Liver (tissue), 9 donors: ENCODE results near the gene NMNAT2. TPM values are rescaled to one million over a fixed set of nuclear protein-coding genes. Genes with fewer than 3 reads are reported as not detected.

Experiments
- DNase-seq: peaks from one replicate; pipeline ENCODE4 v3.0.0-alpha.2; 2017; ENCODE audit warnings: low spot score
- H3K27ac ChIP-seq, 2 donors: one replicate each; pipeline ENCODE4 v1.7.0; 2013; ENCODE audit warnings: inconsistent platforms in 2 of 2, low read length in 2 of 2, control low read depth in 1 of 2, low read depth in 1 of 2, mild to moderate bottlenecking in 1 of 2
- H3K27me3 ChIP-seq, 4 donors: one replicate each; pipeline versions ENCODE4 v1.6.1 to v1.7.0; 2013; ENCODE audit warnings: low read length in 3 of 4, inconsistent platforms in 1 of 4, mild to moderate bottlenecking in 1 of 4, moderate library complexity in 1 of 4; ENCODE audit not compliant: control insufficient read depth in 4 of 4, insufficient read depth in 4 of 4
- H3K36me3 ChIP-seq, 4 donors: one replicate each; pipeline versions ENCODE4 v1.6.1 to v1.7.0; 2013; ENCODE audit warnings: low read length in 3 of 4, mild to moderate bottlenecking in 3 of 4, low read depth in 1 of 4, moderate library complexity in 1 of 4; ENCODE audit not compliant: control insufficient read depth in 4 of 4, insufficient read depth in 3 of 4
- H3K4me1 ChIP-seq, 4 donors: one replicate each; pipeline versions ENCODE4 v1.6.1 to v1.7.0; 2013; ENCODE audit warnings: low read length in 3 of 4, mild to moderate bottlenecking in 3 of 4, moderate library complexity in 1 of 4; ENCODE audit not compliant: control insufficient read depth in 4 of 4, insufficient read depth in 4 of 4
- H3K4me3 ChIP-seq, 3 donors: one replicate each; pipeline versions ENCODE4 v1.6.1 to v1.7.0; 2013; ENCODE audit warnings: low read length in 3 of 3, control low read depth in 1 of 3, low read depth in 1 of 3, mild to moderate bottlenecking in 1 of 3
- H3K9ac ChIP-seq, 2 donors: one replicate each; pipeline ENCODE4 v1.7.0; 2013; ENCODE audit warnings: low read length in 2 of 2, mild to moderate bottlenecking in 2 of 2, moderate library complexity in 2 of 2, control low read depth in 1 of 2, low read depth in 1 of 2
- H3K9me3 ChIP-seq, 4 donors: one replicate each; pipeline versions ENCODE4 v1.6.1 to v1.7.0; 2013; ENCODE audit warnings: low read length in 3 of 4; ENCODE audit not compliant: control insufficient read depth in 4 of 4
- CTCF ChIP-seq: fragments of 150-350 bp; IDR thresholded peaks from 2 replicates; pipeline ENCODE4 v1.5.1; 2017; ENCODE audit warnings: improper control_type of control experiment, low read depth, low read length; ENCODE audit not compliant: missing input control
- EGR1 ChIP-seq, 2 donors: IDR thresholded peaks; 2 replicates each; pipeline ENCODE4 v1.6.1; 2016 to 2018; ENCODE audit warnings: antibody characterized with exemption in 2 of 2, low read depth in 2 of 2
- FOXA1 ChIP-seq: IDR thresholded peaks from 2 replicates; pipeline ENCODE4 v1.6.1; 2016; ENCODE audit warnings: antibody characterized with exemption
- FOXA2 ChIP-seq: IDR thresholded peaks from 2 replicates; pipeline ENCODE4 v1.6.1; 2016; ENCODE audit warnings: antibody characterized with exemption
- GABPA ChIP-seq, 2 donors: IDR thresholded peaks in 1 of 2; conservative IDR thresholded peaks in 1 of 2; 2 replicates each; pipeline ENCODE4 v1.6.1; 2016; ENCODE audit warnings: antibody characterized with exemption in 2 of 2, mild to moderate bottlenecking in 1 of 2, moderate library complexity in 1 of 2
- HNF4A ChIP-seq, 2 donors: conservative IDR thresholded peaks; 2 replicates each; pipeline ENCODE4 v1.6.1; 2016; ENCODE audit warnings: antibody characterized with exemption in 2 of 2, mild to moderate bottlenecking in 2 of 2
- HNF4G ChIP-seq: IDR thresholded peaks from 2 replicates; pipeline ENCODE4 v1.6.1; 2016; ENCODE audit warnings: antibody characterized with exemption
- JUND ChIP-seq, 2 donors: IDR thresholded peaks; 2 replicates each; pipeline ENCODE4 v1.6.1; 2016; ENCODE audit warnings: antibody characterized with exemption in 2 of 2
- MAX ChIP-seq: IDR thresholded peaks from 2 replicates; pipeline ENCODE4 v1.6.1; 2016; ENCODE audit warnings: antibody characterized with exemption
- NR2F2 ChIP-seq: IDR thresholded peaks from 2 replicates; pipeline ENCODE4 v1.6.1; 2016; ENCODE audit warnings: antibody characterized with exemption
- RAD21 ChIP-seq, 2 donors: IDR thresholded peaks; 2 replicates each; pipeline ENCODE4 v1.6.1; 2016; ENCODE audit warnings: antibody characterized with exemption in 2 of 2, mild to moderate bottlenecking in 2 of 2
- REST ChIP-seq: IDR thresholded peaks from 2 replicates; pipeline ENCODE4 v1.6.1; 2016; ENCODE audit warnings: antibody characterized with exemption, mild to moderate bottlenecking
- RXRA ChIP-seq, 2 donors: IDR thresholded peaks; 2 replicates each; pipeline ENCODE4 v1.6.1; 2017 to 2018; ENCODE audit warnings: antibody characterized with exemption in 2 of 2, mild to moderate bottlenecking in 1 of 2
- SP1 ChIP-seq: IDR thresholded peaks from 2 replicates; pipeline ENCODE4 v1.6.1; 2018; ENCODE audit warnings: antibody characterized with exemption, mild to moderate bottlenecking
- TAF1 ChIP-seq: conservative IDR thresholded peaks from 2 replicates; pipeline ENCODE4 v1.6.1; 2016; ENCODE audit warnings: antibody characterized with exemption, mild to moderate bottlenecking
- YY1 ChIP-seq: IDR thresholded peaks from 2 replicates; pipeline ENCODE4 v1.6.1; 2016; ENCODE audit warnings: antibody characterized with exemption, mild to moderate bottlenecking
- WGBS: extraction: QIAGEN DNeasy Blood & Tissue Kit; methylation state at CpG from one replicate; pipeline ENCODE4 v1.1.7; 2013; 5-methylcytosine and 5-hydroxymethylcytosine counted together
- polyA plus RNA-seq, 2 donors: library from polyadenylated mRNA; stranded (reverse) in 1 of 2; unstranded in 1 of 2; fragments of 200-250 nt in 1 of 2; fragments of >200 nt in 1 of 2; fragmentation: Nextera tagmentation in 1 of 2; extraction: Ambion mirVana in 1 of 2; gene quantifications; one replicate each; pipeline versions ENCODE4 v1.2.1 to v1.2.3, GENCODE V29; 2013 to 2015
- total RNA-seq, 2 donors: library from RNA; depleted of rRNA; stranded (reverse); fragments of >200 nt; gene quantifications; one replicate each; pipeline ENCODE4 v1.2.3, GENCODE V29; 2014
- TF ChIP-seq, protein P1 (sequence below): IDR thresholded peaks from 2 replicates; pipeline ENCODE4 v1.6.1; 2016; ENCODE audit warnings: antibody characterized with exemption
- TF ChIP-seq, protein P2 (sequence below): IDR thresholded peaks from 2 replicates; pipeline ENCODE4 v1.6.1; 2016; ENCODE audit warnings: antibody characterized with exemption
- donor health status: healthy.
- donor health status: healthy.
- donor health status: healthy.
- donor health status: healthy.
- donor health status: healthy.

NMNAT2 gene
- total and polyA plus RNA-seq, 4 donors: under 0.01 to 0.07 (median 0.05) TPM; not detected in 1

GRCh38 chr1:183206538-183207122, 211.6 kb downstream of the NMNAT2 start:
- TF ChIP-seq RAD21 (IDR thresholded peaks at IDR 0.05) (no peak), JUND (IDR thresholded peaks at IDR 0.05) (no peak), MAX (no peak), REST (no peak), EGR1 (IDR thresholded peaks at IDR 0.05; ENCODE audit: low read depth in 2 of 2) (no peak), NR2F2 (no peak), HNF4A (conservative IDR thresholded peaks at IDR 0.05) (no peak), TAF1 (no peak), RXRA (IDR thresholded peaks at IDR 0.05) (no peak), GABPA (IDR thresholded peaks at IDR 0.05 in 1 of 2, conservative IDR thresholded peaks at IDR 0.05 in 1 of 2) (no peak), CTCF (no peak), YY1 (no peak), SP1 (no peak), FOXA1 (no peak), FOXA2 (no peak), HNF4G (no peak)
- TF ChIP-seq, protein P1, sequence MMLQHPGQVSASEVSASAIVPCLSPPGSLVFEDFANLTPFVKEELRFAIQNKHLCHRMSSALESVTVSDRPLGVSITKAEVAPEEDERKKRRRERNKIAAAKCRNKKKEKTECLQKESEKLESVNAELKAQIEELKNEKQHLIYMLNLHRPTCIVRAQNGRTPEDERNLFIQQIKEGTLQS: no peak
- TF ChIP-seq, protein P2, sequence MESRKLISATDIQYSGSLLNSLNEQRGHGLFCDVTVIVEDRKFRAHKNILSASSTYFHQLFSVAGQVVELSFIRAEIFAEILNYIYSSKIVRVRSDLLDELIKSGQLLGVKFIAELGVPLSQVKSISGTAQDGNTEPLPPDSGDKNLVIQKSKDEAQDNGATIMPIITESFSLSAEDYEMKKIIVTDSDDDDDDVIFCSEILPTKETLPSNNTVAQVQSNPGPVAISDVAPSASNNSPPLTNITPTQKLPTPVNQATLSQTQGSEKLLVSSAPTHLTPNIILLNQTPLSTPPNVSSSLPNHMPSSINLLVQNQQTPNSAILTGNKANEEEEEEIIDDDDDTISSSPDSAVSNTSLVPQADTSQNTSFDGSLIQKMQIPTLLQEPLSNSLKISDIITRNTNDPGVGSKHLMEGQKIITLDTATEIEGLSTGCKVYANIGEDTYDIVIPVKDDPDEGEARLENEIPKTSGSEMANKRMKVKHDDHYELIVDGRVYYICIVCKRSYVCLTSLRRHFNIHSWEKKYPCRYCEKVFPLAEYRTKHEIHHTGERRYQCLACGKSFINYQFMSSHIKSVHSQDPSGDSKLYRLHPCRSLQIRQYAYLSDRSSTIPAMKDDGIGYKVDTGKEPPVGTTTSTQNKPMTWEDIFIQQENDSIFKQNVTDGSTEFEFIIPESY: no peak
- Histone ChIP-seq H3K4me1 (peaks cover 4 to 7% (median 6%) of the 10 kb centered on the region in 4 donors), H3K9me3 (no peaks in the 10 kb centered on the region), H3K9ac (no peak overlapping the region), H3K27me3 (no peaks in the 10 kb centered on the region), H3K36me3 (no peaks in the 10 kb centered on the region), H3K27ac (no peak overlapping the region), H3K4me3 (no peak overlapping the region)
- 96% methylated on average over 6 of the region's 6 CpGs for WGBS
- DNase-seq: no peak
